H1 (cell line): ENCODE data around the gene UBE2E2. TPM values are rescaled to one million over a fixed set of nuclear protein-coding genes. Genes with fewer than 3 reads are reported as not detected.

Experiments used
- CTCF ChIA-PET: fragments of 300-600 bp; sonication (Branson Sonifier 250); formaldehyde crosslinking; loops from one replicate; lab custom pipeline; 2021; ENCODE audit not compliant: partially characterized antibody; lab: Charles Lee
- POLR2A ChIA-PET: fragments of 300-600 bp; sonication (Branson Sonifier 250); formaldehyde crosslinking; loops from one replicate; lab custom pipeline; 2021; ENCODE audit warnings: inconsistent platforms; ENCODE audit not compliant: partially characterized antibody; lab: Charles Lee
- DNase-seq, 2 experiments: peaks; one replicate each; pipeline versions ENCODE4 v3.0.0 to v3.0.0-alpha.2; 2010 to 2022; ENCODE audit warnings: low spot score in 2 of 2, low read depth in 1 of 2, mixed read lengths in 1 of 2
- FAIRE-seq: peaks from 2 replicates; lab custom pipeline; 2011; peaks lifted over from hg19 to GRCh38; lab: Jason Lieb, UNC
- H2AFZ ChIP-seq: 2 replicates; pipeline ENCODE4 v1.8.1; 2012; ENCODE audit warnings: low read length, inconsistent platforms
- H2AK5ac ChIP-seq: 2 replicates; pipeline ENCODE4 v1.6.1; 2013; ENCODE audit warnings: low read depth, low read length
- H2BK120ac ChIP-seq: replicated peaks from 2 replicates; pipeline ENCODE3; 2013; ENCODE audit warnings: low read depth, low read length, inconsistent platforms
- H2BK12ac ChIP-seq: 2 replicates; pipeline ENCODE4 v1.6.1; 2013; ENCODE audit warnings: low read depth, low read length
- H2BK15ac ChIP-seq: 2 replicates; pipeline ENCODE4 v1.6.1; 2013; ENCODE audit warnings: low read length
- H2BK20ac ChIP-seq: 2 replicates; pipeline ENCODE4 v1.6.1; 2013; ENCODE audit warnings: low read length
- H2BK5ac ChIP-seq: 2 replicates; pipeline ENCODE4 v1.6.1; 2013; ENCODE audit warnings: low read depth, low read length
- H3K14ac ChIP-seq: 2 replicates; pipeline ENCODE4 v1.6.1; 2013; ENCODE audit warnings: inconsistent platforms; ENCODE audit not compliant: insufficient read length
- H3K18ac ChIP-seq: 2 replicates; pipeline ENCODE4 v1.6.1; 2013; ENCODE audit warnings: low read length; ENCODE audit errors: extremely low read depth
- H3K23ac ChIP-seq: 2 replicates; pipeline ENCODE4 v1.6.1; 2013; ENCODE audit warnings: inconsistent platforms; ENCODE audit not compliant: insufficient read length
- H3K23me2 ChIP-seq: 2 replicates; pipeline ENCODE4 v1.6.1; 2013; ENCODE audit warnings: low read depth, low read length
- H3K27ac ChIP-seq: 2 replicates; pipeline ENCODE4 v1.6.1; 2011; ENCODE audit warnings: low read depth, low read length, inconsistent platforms
- H3K27me3 ChIP-seq, 4 experiments: replicated peaks in 1 of 4; 1 replicate in 1 of 4; 2 replicates in 3 of 4; pipeline versions ENCODE4 v1.6.1 to v1.8.1; 2011 to 2013; ENCODE audit warnings: low read length in 3 of 4, mild to moderate bottlenecking in 3 of 4, inconsistent platforms in 2 of 4, mixed read lengths in 2 of 4, moderate library complexity in 1 of 4; ENCODE audit not compliant: control insufficient read depth in 3 of 4, insufficient read depth in 3 of 4; ENCODE audit errors: extremely low read depth in 1 of 4
- H3K36me3 ChIP-seq, 4 experiments: 2 replicates each; pipeline versions ENCODE4 v1.6.1 to v1.8.1; 2011 to 2013; ENCODE audit warnings: mild to moderate bottlenecking in 4 of 4, low read length in 3 of 4, moderate library complexity in 2 of 4, control low read depth in 1 of 4, inconsistent platforms in 1 of 4; ENCODE audit not compliant: insufficient read depth in 4 of 4, control insufficient read depth in 2 of 4
- H3K4ac ChIP-seq: replicated peaks from 2 replicates; pipeline ENCODE3; 2013; ENCODE audit warnings: low read length, low read depth, mixed read lengths, inconsistent platforms; ENCODE audit not compliant: insufficient read length
- H3K4me1 ChIP-seq, 4 experiments: replicated peaks in 1 of 4; 1 replicate in 1 of 4; 2 replicates in 3 of 4; pipeline versions ENCODE4 v1.6.1 to v1.8.1; 2011 to 2013; ENCODE audit warnings: low read length in 3 of 4, inconsistent platforms in 2 of 4, mixed read lengths in 1 of 4; ENCODE audit not compliant: insufficient read depth in 4 of 4, control insufficient read depth in 3 of 4
- H3K4me2 ChIP-seq, 2 experiments: 2 replicates each; pipeline versions ENCODE4 v1.6.1 to v1.8.1; 2011 to 2013; ENCODE audit warnings: low read depth in 2 of 2, low read length in 2 of 2, control low read depth in 1 of 2, inconsistent platforms in 1 of 2, mild to moderate bottlenecking in 1 of 2; ENCODE audit not compliant: insufficient read depth in 1 of 2
- H3K4me3 ChIP-seq, 4 experiments: fragments of 200-600, 300-600 bp in 1 of 4; sonication (generic), shearing (Covaris generic), sonication (Bioruptor Twin) in 1 of 4; 2 replicates each; pipeline versions ENCODE4 v1.5.1 to v1.8.1; 2011 to 2016; ENCODE audit warnings: low read length in 4 of 4, low read depth in 3 of 4, control low read depth in 2 of 4, inconsistent platforms in 2 of 4, mild to moderate bottlenecking in 2 of 4, mixed read lengths in 1 of 4, moderate library complexity in 1 of 4; ENCODE audit not compliant: insufficient read depth in 2 of 4; ENCODE audit errors: extremely low read depth in 1 of 4
- H3K56ac ChIP-seq: replicated peaks from 2 replicates; pipeline ENCODE3; 2013; ENCODE audit warnings: low read depth, mild to moderate bottlenecking, mixed read lengths, low read length, inconsistent platforms; ENCODE audit not compliant: insufficient read length
- H3K79me1 ChIP-seq: 2 replicates; pipeline ENCODE4 v1.6.1; 2013; ENCODE audit warnings: low read depth, low read length, control low read depth
- H3K79me2 ChIP-seq, 2 experiments: 2 replicates each; pipeline versions ENCODE4 v1.6.1 to v1.8.1; 2012 to 2013; ENCODE audit warnings: low read length in 2 of 2, mild to moderate bottlenecking in 2 of 2, inconsistent platforms in 1 of 2; ENCODE audit not compliant: insufficient read depth in 2 of 2, control insufficient read depth in 1 of 2
- H3K9ac ChIP-seq, 4 experiments: replicated peaks in 1 of 4; 1 replicate in 1 of 4; 2 replicates in 3 of 4; pipeline versions ENCODE4 v1.6.1 to v1.8.1; 2011 to 2013; ENCODE audit warnings: low read depth in 3 of 4, low read length in 3 of 4, control low read depth in 2 of 4, mild to moderate bottlenecking in 2 of 4, moderate library complexity in 2 of 4, inconsistent platforms in 1 of 4; ENCODE audit errors: extremely low read depth in 1 of 4
- H3K9me3 ChIP-seq, 2 experiments: 2 replicates each; pipeline versions ENCODE4 v1.6.1 to v1.8.1; 2012 to 2013; ENCODE audit warnings: mild to moderate bottlenecking in 2 of 2, moderate library complexity in 2 of 2, control low read depth in 1 of 2, inconsistent platforms in 1 of 2, low read depth in 1 of 2, low read length in 1 of 2, mixed read lengths in 1 of 2; ENCODE audit not compliant: insufficient read depth in 2 of 2
- H4K20me1 ChIP-seq, 2 experiments: replicated peaks in 1 of 2; 2 replicates each; pipeline versions ENCODE3 to v1.8.1; 2011 to 2013; ENCODE audit warnings: inconsistent platforms in 2 of 2, low read length in 2 of 2, mild to moderate bottlenecking in 1 of 2; ENCODE audit not compliant: insufficient read depth in 2 of 2, control insufficient read depth in 1 of 2
- H4K5ac ChIP-seq: 2 replicates; pipeline ENCODE4 v1.6.1; 2013; ENCODE audit warnings: low read length, low read depth, mixed read lengths, inconsistent platforms; ENCODE audit not compliant: insufficient read length
- H4K8ac ChIP-seq: 2 replicates; pipeline ENCODE4 v1.8.0; 2013; ENCODE audit warnings: mild to moderate bottlenecking, moderate library complexity, low read length, inconsistent platforms; ENCODE audit not compliant: insufficient read depth; ENCODE audit errors: extremely low read depth
- H4K91ac ChIP-seq: replicated peaks from 2 replicates; pipeline ENCODE3; 2013; ENCODE audit warnings: low read length, mixed read lengths, inconsistent platforms; ENCODE audit not compliant: insufficient read length
- JUN ChIP-seq: IDR thresholded peaks from 2 replicates; pipeline ENCODE4 v1.6.1; 2011; ENCODE audit warnings: low read depth, mild to moderate bottlenecking, improper control_type of control experiment, low read length
- KDM1A ChIP-seq: fragments of 200-600, 300-600 bp; sonication (generic); IDR thresholded peaks from 2 replicates; pipeline ENCODE4 v1.7.1; 2016; ENCODE audit warnings: mild to moderate bottlenecking, low read length, borderline replicate concordance
- WGBS, 2 experiments: shearing (Covaris generic) in 1 of 2; methylation state at CpG; one replicate each; pipeline versions ENCODE4 v1.1.6 to v1.1.7; 2013 to 2015; ENCODE audit warnings: low lambda C conversion rate in 2 of 2, mixed read lengths in 2 of 2, inconsistent platforms in 1 of 2, low coverage in 1 of 2, missing lambda C conversion rate in 1 of 2; ENCODE audit not compliant: insufficient replicate concordance in 2 of 2, insufficient coverage in 1 of 2, insufficient read length in 1 of 2; ENCODE audit errors: extremely low coverage in 1 of 2, missing lambda C conversion rate in 1 of 2; 5-methylcytosine and 5-hydroxymethylcytosine counted together
- polyA plus RNA-seq, 7 experiments: library from polyadenylated mRNA; depleted of rRNA in 3 of 7; stranded (reverse) in 5 of 7; unstranded in 2 of 7; fragments of >200 nt in 5 of 7; fragments of 200-250 nt in 2 of 7; gene quantifications; 1 replicate in 5 of 7; 2 replicates in 1 of 7; 4 replicates in 1 of 7; pipeline versions ENCODE4 v1.2.1 to v1.2.3, GENCODE V29; 2011 to 2013; ENCODE audit warnings: missing spikeins in 2 of 7, mixed read lengths in 2 of 7
- total RNA-seq: library from RNA; stranded (reverse); fragmentation: NEBNext Ultra II Directional; extraction: Animal tissue kit (Norgen Biotek cat#: 25700); gene quantifications from 2 replicates; pipeline ENCODE4 v1.2.1, GENCODE V29; 2021

Gene UBE2E2
- total and polyA plus RNA-seq, 2 of the 8 experiments (the other 6 are each of a cell fraction or from before 2014, with no cell fraction given): 57.6 to 70.6 TPM

DNA sequence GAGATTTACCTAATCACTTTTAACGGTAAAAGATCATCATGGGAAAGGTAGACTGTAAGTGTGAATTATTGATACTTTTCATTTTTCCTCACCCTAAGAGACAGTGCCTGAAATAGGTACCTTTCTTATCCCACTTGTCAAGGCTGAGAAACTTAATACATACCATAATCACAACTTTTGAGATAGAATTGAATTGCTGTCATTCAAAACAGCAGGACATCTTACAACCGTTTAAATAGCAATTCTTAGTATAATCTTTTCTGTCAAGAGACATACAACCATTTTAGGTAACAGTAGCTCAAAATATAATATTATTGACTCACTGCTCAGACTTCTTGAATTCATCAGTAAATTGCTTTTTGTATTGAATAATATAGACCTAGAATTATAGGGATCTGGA, 10.7 kb downstream of the UBE2E2 start:
- Histone ChIP-seq H3K4ac (no peak overlapping the region), H3K36me3 (no peaks in the 10 kb centered on the region), H2BK15ac (no peak overlapping the region), H4K8ac (no peak overlapping the region), H2AK5ac (no peak overlapping the region), H3K4me3 (no peak overlapping the region), H3K79me2 (peaks cover 0 to 64% of the 10 kb centered on the region in 2 experiments; a peak in 2 of 4 replicates), H3K9ac (no peak overlapping the region), H2BK120ac (no peak overlapping the region), H3K4me1 (no peaks in the 10 kb centered on the region; a peak in 1 of 7 replicates), H3K27me3 (no peaks in the 10 kb centered on the region), H3K79me1 (no peaks in the 10 kb centered on the region), H2BK12ac (no peak overlapping the region), H4K20me1 (peaks cover 0 to 4% of the 10 kb centered on the region in 2 experiments), H3K27ac (no peak overlapping the region), H3K23me2 (no peaks in the 10 kb centered on the region), H2BK5ac (no peak overlapping the region), H2BK20ac (no peak overlapping the region), H4K91ac (no peak overlapping the region), H3K23ac (no peak overlapping the region), H3K4me2 (no peak overlapping the region), H3K9me3 (no peaks in the 10 kb centered on the region), H3K18ac (no peak overlapping the region), H4K5ac (no peak overlapping the region), H2AFZ (no peak overlapping the region), H3K56ac (no peak overlapping the region), H3K14ac (no peak overlapping the region)
- POLR2A ChIA-PET: no interaction called here
- DNase-seq (no peak), FAIRE-seq (no peak)
- CTCF ChIA-PET: no interaction called here
- TF ChIP-seq KDM1A: no peak
- TF ChIP-seq JUN: no peak
- WGBS, 2 experiments: 67% methylated on average over 2 of the region's 2 CpGs; no CpG with 5 or more reads in 1 of the 2 experiments
